IMR-90 (cell line): ENCODE data around the gene EBLN1. TPM values are rescaled to one million over a fixed set of nuclear protein-coding genes. Genes with fewer than 3 reads are reported as not detected.

Experiments used
- ATAC-seq: fragments of 200-7000 bp; cut with Tn5 transposase; 2 replicates; pipeline ENCODE4 v1.9.1; 2020; ENCODE audit warnings: low read depth, mild to moderate bottlenecking, moderate library complexity
- BruUV-seq: library from RNA; stranded (reverse); fragments of 400-500 nt; replicated peaks from 2 replicates; lab custom pipeline; 2021; lab: Mats Ljungman, UMichigan
- CTCF ChIA-PET: fragments of 300-600 bp; formaldehyde crosslinking; extraction: SDS; loops from one replicate; lab custom pipeline; 2021; ENCODE audit warnings: antibody characterized with exemption; lab: Yijun Ruan, JAX
- POLR2A ChIA-PET: fragments of 300-600 bp; sonication (Branson Sonifier 250); formaldehyde crosslinking; loops from one replicate; lab custom pipeline; 2022; ENCODE audit warnings: antibody characterized with exemption; ENCODE audit not compliant: unreplicated experiment; lab: Charles Lee
- DNase-seq: peaks from one replicate; pipeline ENCODE4 v3.0.0; 2013
- H2AFZ ChIP-seq: replicated peaks from 2 replicates; pipeline ENCODE3; 2013; ENCODE audit warnings: low read length, mild to moderate bottlenecking; ENCODE audit not compliant: poor library complexity
- H2AK5ac ChIP-seq: 2 replicates; pipeline ENCODE4 v1.6.1; 2013; ENCODE audit warnings: low read depth, low read length, inconsistent platforms
- H2AK9ac ChIP-seq: replicated peaks from 2 replicates; pipeline ENCODE3; 2013; ENCODE audit warnings: mild to moderate bottlenecking, low read depth, low read length, moderate library complexity; ENCODE audit not compliant: poor library complexity
- H2BK120ac ChIP-seq: 2 replicates; pipeline ENCODE4 v1.6.1; 2013; ENCODE audit warnings: low read depth, low read length, inconsistent platforms
- H2BK15ac ChIP-seq: 3 replicates; pipeline ENCODE4 v1.6.1; 2013; ENCODE audit warnings: low read depth, low read length, inconsistent platforms
- H2BK20ac ChIP-seq: 2 replicates; pipeline ENCODE4 v1.6.1; 2013; ENCODE audit warnings: low read depth, mild to moderate bottlenecking, inconsistent platforms, low read length, moderate library complexity
- H2BK5ac ChIP-seq: 2 replicates; pipeline ENCODE4 v1.6.1; 2013; ENCODE audit warnings: mild to moderate bottlenecking, low read depth, low read length, inconsistent platforms; ENCODE audit not compliant: poor library complexity, severe bottlenecking
- H3K14ac ChIP-seq: replicated peaks from 2 replicates; pipeline ENCODE4 v1.6.1; 2013; ENCODE audit warnings: low read depth, low read length, inconsistent platforms
- H3K18ac ChIP-seq: 2 replicates; pipeline ENCODE4 v1.6.1; 2013; ENCODE audit warnings: low read depth, low read length, control low read depth
- H3K23ac ChIP-seq: 2 replicates; pipeline ENCODE4 v1.6.1; 2013; ENCODE audit warnings: low read depth, low read length, inconsistent platforms
- H3K27ac ChIP-seq: 2 replicates; pipeline ENCODE4 v1.5.1; 2013; ENCODE audit warnings: mild to moderate bottlenecking, control low read depth, low read length; ENCODE audit not compliant: insufficient read depth
- H3K27me3 ChIP-seq: 2 replicates; pipeline ENCODE4 v1.6.1; 2013; ENCODE audit warnings: low read length; ENCODE audit not compliant: control insufficient read depth, insufficient read depth
- H3K36me3 ChIP-seq: 2 replicates; pipeline ENCODE4 v1.6.1; 2013; ENCODE audit warnings: low read length, mixed read lengths; ENCODE audit not compliant: control insufficient read depth, insufficient read depth
- H3K4ac ChIP-seq: 2 replicates; pipeline ENCODE4 v1.6.1; 2013; ENCODE audit warnings: low read depth, low read length, inconsistent platforms
- H3K4me1 ChIP-seq: 2 replicates; pipeline ENCODE4 v1.6.1; 2013; ENCODE audit warnings: low read length, mixed read lengths; ENCODE audit not compliant: control insufficient read depth, insufficient read depth
- H3K4me2 ChIP-seq: 2 replicates; pipeline ENCODE4 v1.6.1; 2013; ENCODE audit warnings: low read depth, mild to moderate bottlenecking, control low read depth, low read length, moderate library complexity
- H3K4me3 ChIP-seq: 2 replicates; pipeline ENCODE4 v1.5.1; 2013; ENCODE audit warnings: low read depth, mild to moderate bottlenecking, control low read depth, low read length, moderate library complexity; ENCODE audit not compliant: insufficient read depth
- H3K56ac ChIP-seq: 2 replicates; pipeline ENCODE4 v1.6.1; 2013; ENCODE audit warnings: low read length, inconsistent platforms; ENCODE audit not compliant: insufficient read depth; ENCODE audit errors: extremely low read depth
- H3K79me1 ChIP-seq, 2 experiments: 2 replicates each; pipeline ENCODE4 v1.6.1; 2013; ENCODE audit warnings: low read length in 2 of 2, inconsistent platforms in 1 of 2, low read depth in 1 of 2
- H3K9ac ChIP-seq: 2 replicates; pipeline ENCODE4 v1.6.1; 2013; ENCODE audit warnings: low read depth, low read length, control low read depth
- H3K9me1 ChIP-seq: 2 replicates; pipeline ENCODE4 v1.6.1; 2013; ENCODE audit warnings: low read length, inconsistent platforms; ENCODE audit not compliant: insufficient read depth
- H3K9me3 ChIP-seq: 2 replicates; pipeline ENCODE4 v1.6.1; 2013; ENCODE audit warnings: low read length; ENCODE audit not compliant: control insufficient read depth, insufficient read depth
- H4K20me1 ChIP-seq: 2 replicates; pipeline ENCODE4 v1.6.1; 2013; ENCODE audit warnings: low read length, inconsistent platforms; ENCODE audit not compliant: insufficient read depth
- H4K5ac ChIP-seq: 2 replicates; pipeline ENCODE4 v1.6.1; 2013; ENCODE audit warnings: mild to moderate bottlenecking, low read depth, low read length, control low read depth
- H4K8ac ChIP-seq, 2 experiments: 2 replicates each; pipeline ENCODE4 v1.6.1; 2013; ENCODE audit warnings: low read depth in 2 of 2, low read length in 2 of 2, control low read depth in 1 of 2, inconsistent platforms in 1 of 2
- H4K91ac ChIP-seq: 2 replicates; pipeline ENCODE4 v1.6.1; 2013; ENCODE audit warnings: low read depth, low read length, inconsistent platforms; ENCODE audit not compliant: insufficient read depth
- WGBS, 2 experiments: methylation state at CpG; one replicate each; pipeline versions ENCODE4 v1.1.5 to v1.1.7; 2013; ENCODE audit warnings: missing lambda C conversion rate in 2 of 2; ENCODE audit not compliant: insufficient read length in 1 of 2; ENCODE audit errors: extremely low coverage in 2 of 2; 5-methylcytosine and 5-hydroxymethylcytosine counted together
- dilution Hi-C: fragments of 300-500 bp; cut with HindIII; formaldehyde crosslinking; loops from one replicate; pipeline ENCODE4 v1.14.3; 2018; ENCODE audit warnings: low sequenced_read_pairs; ENCODE audit not compliant: unreplicated experiment
- in situ Hi-C: fragments of 300-500 bp; cut with MboI; formaldehyde crosslinking; loops from 3 replicates; pipeline ENCODE4 v1.14.3; 2019; ENCODE audit warnings: low sequenced_read_pairs, inconsistent platforms, mixed read lengths
- intact Hi-C: fragments of 100-400 bp; cut with micrococcal nuclease; formaldehyde crosslinking; loops from 2 replicates; pipeline ENCODE4 v1.10.0; 2022
- polyA plus RNA-seq, 3 experiments: library from polyadenylated mRNA; depleted of rRNA; stranded (reverse); fragments of >200 nt; gene quantifications; 2 replicates each; pipeline ENCODE4 v1.2.3, GENCODE V29; 2012; ENCODE audit warnings: low replicate concordance in 1 of 3
- total RNA-seq: library from RNA; depleted of rRNA; stranded (reverse); fragments of >200 nt; gene quantifications from 2 replicates; pipeline ENCODE4 v1.2.3, GENCODE V29; 2012
- TF ChIP-seq, protein P1 (sequence below): fragments of 150-350 bp; IDR thresholded peaks from 2 replicates; pipeline ENCODE4 v1.6.1; 2016; ENCODE audit warnings: low read depth, mild to moderate bottlenecking, low read length, moderate library complexity, borderline replicate concordance
- TF ChIP-seq, protein P2 (sequence below): conservative IDR thresholded peaks from 2 replicates; pipeline ENCODE4 v1.5.1; 2012; ENCODE audit warnings: mild to moderate bottlenecking, low read depth, low read length, improper control_type of control experiment

Gene EBLN1
- total and polyA plus RNA-seq, 2 of the 4 experiments (the other 2 are of a cell fraction), result not detected

DNA sequence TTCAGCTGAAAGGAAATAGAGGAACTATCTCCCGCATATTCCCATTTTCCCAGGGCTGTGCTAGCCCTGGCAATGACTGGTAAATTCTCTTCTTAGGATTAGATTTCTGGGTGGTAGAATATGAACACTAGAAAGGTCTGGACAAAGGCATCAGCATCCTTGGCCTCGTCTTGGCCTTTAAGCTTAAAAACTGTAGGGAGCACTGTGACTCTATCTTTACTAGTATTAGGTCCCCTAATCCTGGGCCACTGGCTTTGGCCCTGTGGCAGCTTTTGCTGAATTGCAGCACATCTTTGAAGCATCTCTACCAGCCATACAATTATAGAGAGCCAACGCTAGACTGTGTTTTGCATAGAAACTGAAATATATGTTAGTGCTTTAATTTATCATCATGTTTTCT is 41.5 kb upstream of the EBLN1 start:
- Histone ChIP-seq H4K5ac (no peak overlapping the region), H3K36me3 (no peaks in the 10 kb centered on the region), H2AK5ac (no peak overlapping the region), H3K4me2 (no peak overlapping the region), H3K79me1 (no peaks in the 10 kb centered on the region), H2BK5ac (no peak overlapping the region), H2AK9ac (no peak overlapping the region), H3K27ac (no peak overlapping the region), H3K23ac (no peak overlapping the region), H3K4me1 (no peaks in the 10 kb centered on the region), H3K56ac (no peak overlapping the region), H2BK15ac (no peak overlapping the region), H2AFZ (no peak overlapping the region), H3K18ac (no peak overlapping the region), H3K9me1 (no peaks in the 10 kb centered on the region), H4K91ac (no peak overlapping the region), H2BK120ac (no peak overlapping the region), H4K8ac (no peak overlapping the region), H3K9me3 (no peaks in the 10 kb centered on the region), H3K27me3 (peaks cover 8% of the 10 kb centered on the region; the same call in 1 of the 2 replicates), H3K9ac (no peak overlapping the region), H4K20me1 (no peaks in the 10 kb centered on the region), H2BK20ac (no peak overlapping the region), H3K4me3 (no peak overlapping the region), H3K14ac (no peak overlapping the region), H3K4ac (no peak overlapping the region)
- CTCF ChIA-PET, result interaction anchor here (0.6 kb wide), 1 partner anchor 545 kb away, joined by 3 read pairs; no protein-coding TSS in a partner anchor
- no peak for DNase-seq
- in situ Hi-C loops (no loop called here), dilution Hi-C loops (no loop called here), intact Hi-C loops (no loop called here)
- no TSS peak for BruUV-seq
- no peak for ATAC-seq
- TF ChIP-seq, protein P1, sequence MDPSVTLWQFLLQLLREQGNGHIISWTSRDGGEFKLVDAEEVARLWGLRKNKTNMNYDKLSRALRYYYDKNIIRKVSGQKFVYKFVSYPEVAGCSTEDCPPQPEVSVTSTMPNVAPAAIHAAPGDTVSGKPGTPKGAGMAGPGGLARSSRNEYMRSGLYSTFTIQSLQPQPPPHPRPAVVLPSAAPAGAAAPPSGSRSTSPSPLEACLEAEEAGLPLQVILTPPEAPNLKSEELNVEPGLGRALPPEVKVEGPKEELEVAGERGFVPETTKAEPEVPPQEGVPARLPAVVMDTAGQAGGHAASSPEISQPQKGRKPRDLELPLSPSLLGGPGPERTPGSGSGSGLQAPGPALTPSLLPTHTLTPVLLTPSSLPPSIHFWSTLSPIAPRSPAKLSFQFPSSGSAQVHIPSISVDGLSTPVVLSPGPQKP, result no peak
- TF ChIP-seq, protein P2, sequence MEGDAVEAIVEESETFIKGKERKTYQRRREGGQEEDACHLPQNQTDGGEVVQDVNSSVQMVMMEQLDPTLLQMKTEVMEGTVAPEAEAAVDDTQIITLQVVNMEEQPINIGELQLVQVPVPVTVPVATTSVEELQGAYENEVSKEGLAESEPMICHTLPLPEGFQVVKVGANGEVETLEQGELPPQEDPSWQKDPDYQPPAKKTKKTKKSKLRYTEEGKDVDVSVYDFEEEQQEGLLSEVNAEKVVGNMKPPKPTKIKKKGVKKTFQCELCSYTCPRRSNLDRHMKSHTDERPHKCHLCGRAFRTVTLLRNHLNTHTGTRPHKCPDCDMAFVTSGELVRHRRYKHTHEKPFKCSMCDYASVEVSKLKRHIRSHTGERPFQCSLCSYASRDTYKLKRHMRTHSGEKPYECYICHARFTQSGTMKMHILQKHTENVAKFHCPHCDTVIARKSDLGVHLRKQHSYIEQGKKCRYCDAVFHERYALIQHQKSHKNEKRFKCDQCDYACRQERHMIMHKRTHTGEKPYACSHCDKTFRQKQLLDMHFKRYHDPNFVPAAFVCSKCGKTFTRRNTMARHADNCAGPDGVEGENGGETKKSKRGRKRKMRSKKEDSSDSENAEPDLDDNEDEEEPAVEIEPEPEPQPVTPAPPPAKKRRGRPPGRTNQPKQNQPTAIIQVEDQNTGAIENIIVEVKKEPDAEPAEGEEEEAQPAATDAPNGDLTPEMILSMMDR, result no peak
- WGBS, 2 experiments, result no CpG with 5 or more reads among the region's 3 CpGs
- POLR2A ChIA-PET, result no interaction called here
